H1 (cell line): Measurements from ENCODE around the gene LRRC23. TPM values are rescaled to one million over a fixed set of nuclear protein-coding genes. Genes with fewer than 3 reads are reported as not detected.

Experiments used
- CTCF ChIA-PET: fragments of 300-600 bp; sonication (Branson Sonifier 250); formaldehyde crosslinking; loops from one replicate; lab custom pipeline; 2021; ENCODE audit not compliant: partially characterized antibody; lab: Charles Lee
- POLR2A ChIA-PET: fragments of 300-600 bp; sonication (Branson Sonifier 250); formaldehyde crosslinking; loops from one replicate; lab custom pipeline; 2021; ENCODE audit warnings: inconsistent platforms; ENCODE audit not compliant: partially characterized antibody; lab: Charles Lee
- DNase-seq, 2 experiments: peaks; one replicate each; pipeline versions ENCODE4 v3.0.0 to v3.0.0-alpha.2; 2010 to 2022; ENCODE audit warnings: low spot score in 2 of 2, low read depth in 1 of 2, mixed read lengths in 1 of 2
- FAIRE-seq: peaks from 2 replicates; lab custom pipeline; 2011; peaks lifted over from hg19 to GRCh38; lab: Jason Lieb, UNC
- H2AFZ ChIP-seq: 2 replicates; pipeline ENCODE4 v1.8.1; 2012; ENCODE audit warnings: low read length, inconsistent platforms
- H2AK5ac ChIP-seq: 2 replicates; pipeline ENCODE4 v1.6.1; 2013; ENCODE audit warnings: low read depth, low read length
- H2BK120ac ChIP-seq: replicated peaks from 2 replicates; pipeline ENCODE3; 2013; ENCODE audit warnings: low read depth, low read length, inconsistent platforms
- H2BK12ac ChIP-seq: 2 replicates; pipeline ENCODE4 v1.6.1; 2013; ENCODE audit warnings: low read depth, low read length
- H2BK15ac ChIP-seq: 2 replicates; pipeline ENCODE4 v1.6.1; 2013; ENCODE audit warnings: low read length
- H2BK20ac ChIP-seq: 2 replicates; pipeline ENCODE4 v1.6.1; 2013; ENCODE audit warnings: low read length
- H2BK5ac ChIP-seq: 2 replicates; pipeline ENCODE4 v1.6.1; 2013; ENCODE audit warnings: low read depth, low read length
- H3K14ac ChIP-seq: 2 replicates; pipeline ENCODE4 v1.6.1; 2013; ENCODE audit warnings: inconsistent platforms; ENCODE audit not compliant: insufficient read length
- H3K18ac ChIP-seq: 2 replicates; pipeline ENCODE4 v1.6.1; 2013; ENCODE audit warnings: low read length; ENCODE audit errors: extremely low read depth
- H3K23ac ChIP-seq: 2 replicates; pipeline ENCODE4 v1.6.1; 2013; ENCODE audit warnings: inconsistent platforms; ENCODE audit not compliant: insufficient read length
- H3K23me2 ChIP-seq: 2 replicates; pipeline ENCODE4 v1.6.1; 2013; ENCODE audit warnings: low read depth, low read length
- H3K27ac ChIP-seq: 2 replicates; pipeline ENCODE4 v1.6.1; 2011; ENCODE audit warnings: low read depth, low read length, inconsistent platforms
- H3K27me3 ChIP-seq, 4 experiments: replicated peaks in 1 of 4; 1 replicate in 1 of 4; 2 replicates in 3 of 4; pipeline versions ENCODE4 v1.6.1 to v1.8.1; 2011 to 2013; ENCODE audit warnings: low read length in 3 of 4, mild to moderate bottlenecking in 3 of 4, inconsistent platforms in 2 of 4, mixed read lengths in 2 of 4, moderate library complexity in 1 of 4; ENCODE audit not compliant: control insufficient read depth in 3 of 4, insufficient read depth in 3 of 4; ENCODE audit errors: extremely low read depth in 1 of 4
- H3K36me3 ChIP-seq, 4 experiments: 2 replicates each; pipeline versions ENCODE4 v1.6.1 to v1.8.1; 2011 to 2013; ENCODE audit warnings: mild to moderate bottlenecking in 4 of 4, low read length in 3 of 4, moderate library complexity in 2 of 4, control low read depth in 1 of 4, inconsistent platforms in 1 of 4; ENCODE audit not compliant: insufficient read depth in 4 of 4, control insufficient read depth in 2 of 4
- H3K4ac ChIP-seq: replicated peaks from 2 replicates; pipeline ENCODE3; 2013; ENCODE audit warnings: low read length, low read depth, mixed read lengths, inconsistent platforms; ENCODE audit not compliant: insufficient read length
- H3K4me1 ChIP-seq, 4 experiments: replicated peaks in 1 of 4; 1 replicate in 1 of 4; 2 replicates in 3 of 4; pipeline versions ENCODE4 v1.6.1 to v1.8.1; 2011 to 2013; ENCODE audit warnings: low read length in 3 of 4, inconsistent platforms in 2 of 4, mixed read lengths in 1 of 4; ENCODE audit not compliant: insufficient read depth in 4 of 4, control insufficient read depth in 3 of 4
- H3K4me2 ChIP-seq, 2 experiments: 2 replicates each; pipeline versions ENCODE4 v1.6.1 to v1.8.1; 2011 to 2013; ENCODE audit warnings: low read depth in 2 of 2, low read length in 2 of 2, control low read depth in 1 of 2, inconsistent platforms in 1 of 2, mild to moderate bottlenecking in 1 of 2; ENCODE audit not compliant: insufficient read depth in 1 of 2
- H3K4me3 ChIP-seq, 4 experiments: fragments of 200-600, 300-600 bp in 1 of 4; sonication (generic), shearing (Covaris generic), sonication (Bioruptor Twin) in 1 of 4; 2 replicates each; pipeline versions ENCODE4 v1.5.1 to v1.8.1; 2011 to 2016; ENCODE audit warnings: low read length in 4 of 4, low read depth in 3 of 4, control low read depth in 2 of 4, inconsistent platforms in 2 of 4, mild to moderate bottlenecking in 2 of 4, mixed read lengths in 1 of 4, moderate library complexity in 1 of 4; ENCODE audit not compliant: insufficient read depth in 2 of 4; ENCODE audit errors: extremely low read depth in 1 of 4
- H3K56ac ChIP-seq: replicated peaks from 2 replicates; pipeline ENCODE3; 2013; ENCODE audit warnings: low read depth, mild to moderate bottlenecking, mixed read lengths, low read length, inconsistent platforms; ENCODE audit not compliant: insufficient read length
- H3K79me1 ChIP-seq: 2 replicates; pipeline ENCODE4 v1.6.1; 2013; ENCODE audit warnings: low read depth, low read length, control low read depth
- H3K79me2 ChIP-seq, 2 experiments: 2 replicates each; pipeline versions ENCODE4 v1.6.1 to v1.8.1; 2012 to 2013; ENCODE audit warnings: low read length in 2 of 2, mild to moderate bottlenecking in 2 of 2, inconsistent platforms in 1 of 2; ENCODE audit not compliant: insufficient read depth in 2 of 2, control insufficient read depth in 1 of 2
- H3K9ac ChIP-seq, 4 experiments: replicated peaks in 1 of 4; 1 replicate in 1 of 4; 2 replicates in 3 of 4; pipeline versions ENCODE4 v1.6.1 to v1.8.1; 2011 to 2013; ENCODE audit warnings: low read depth in 3 of 4, low read length in 3 of 4, control low read depth in 2 of 4, mild to moderate bottlenecking in 2 of 4, moderate library complexity in 2 of 4, inconsistent platforms in 1 of 4; ENCODE audit errors: extremely low read depth in 1 of 4
- H3K9me3 ChIP-seq, 2 experiments: 2 replicates each; pipeline versions ENCODE4 v1.6.1 to v1.8.1; 2012 to 2013; ENCODE audit warnings: mild to moderate bottlenecking in 2 of 2, moderate library complexity in 2 of 2, control low read depth in 1 of 2, inconsistent platforms in 1 of 2, low read depth in 1 of 2, low read length in 1 of 2, mixed read lengths in 1 of 2; ENCODE audit not compliant: insufficient read depth in 2 of 2
- H4K20me1 ChIP-seq, 2 experiments: replicated peaks in 1 of 2; 2 replicates each; pipeline versions ENCODE3 to v1.8.1; 2011 to 2013; ENCODE audit warnings: inconsistent platforms in 2 of 2, low read length in 2 of 2, mild to moderate bottlenecking in 1 of 2; ENCODE audit not compliant: insufficient read depth in 2 of 2, control insufficient read depth in 1 of 2
- H4K5ac ChIP-seq: 2 replicates; pipeline ENCODE4 v1.6.1; 2013; ENCODE audit warnings: low read length, low read depth, mixed read lengths, inconsistent platforms; ENCODE audit not compliant: insufficient read length
- H4K8ac ChIP-seq: 2 replicates; pipeline ENCODE4 v1.8.0; 2013; ENCODE audit warnings: mild to moderate bottlenecking, moderate library complexity, low read length, inconsistent platforms; ENCODE audit not compliant: insufficient read depth; ENCODE audit errors: extremely low read depth
- H4K91ac ChIP-seq: replicated peaks from 2 replicates; pipeline ENCODE3; 2013; ENCODE audit warnings: low read length, mixed read lengths, inconsistent platforms; ENCODE audit not compliant: insufficient read length
- CBX5 ChIP-seq: fragments of 300-800, 300-1000 bp; sonication (generic); IDR thresholded peaks from 2 replicates; pipeline ENCODE4 v1.7.1; 2016; ENCODE audit warnings: antibody characterized with exemption, low read length, low read depth
- CTBP2 ChIP-seq: IDR thresholded peaks from 2 replicates; pipeline ENCODE4 v1.7.0; 2011; ENCODE audit warnings: borderline replicate concordance, mild to moderate bottlenecking, moderate library complexity, mixed read lengths, low read length; ENCODE audit not compliant: insufficient read depth, insufficient read length
- JUND ChIP-seq: IDR thresholded peaks from 2 replicates; pipeline ENCODE4 v1.6.1; 2011; ENCODE audit warnings: mild to moderate bottlenecking, improper control_type of control experiment, low read length
- KDM1A ChIP-seq: fragments of 200-600, 300-600 bp; sonication (generic); IDR thresholded peaks from 2 replicates; pipeline ENCODE4 v1.7.1; 2016; ENCODE audit warnings: mild to moderate bottlenecking, low read length, borderline replicate concordance
- SP2 ChIP-seq: IDR thresholded peaks from 2 replicates; pipeline ENCODE4 v1.6.1; 2012; ENCODE audit warnings: mild to moderate bottlenecking, low read length, inconsistent platforms
- TAF7 ChIP-seq: optimal IDR thresholded peaks from 2 replicates; pipeline ENCODE3; 2011; ENCODE audit warnings: low read depth, mild to moderate bottlenecking, inconsistent platforms, low read length, moderate library complexity, borderline replicate concordance
- WGBS, 2 experiments: shearing (Covaris generic) in 1 of 2; methylation state at CpG; one replicate each; pipeline versions ENCODE4 v1.1.6 to v1.1.7; 2013 to 2015; ENCODE audit warnings: low lambda C conversion rate in 2 of 2, mixed read lengths in 2 of 2, inconsistent platforms in 1 of 2, low coverage in 1 of 2, missing lambda C conversion rate in 1 of 2; ENCODE audit not compliant: insufficient replicate concordance in 2 of 2, insufficient coverage in 1 of 2, insufficient read length in 1 of 2; ENCODE audit errors: extremely low coverage in 1 of 2, missing lambda C conversion rate in 1 of 2; 5-methylcytosine and 5-hydroxymethylcytosine counted together
- polyA plus RNA-seq, 7 experiments: library from polyadenylated mRNA; depleted of rRNA in 3 of 7; stranded (reverse) in 5 of 7; unstranded in 2 of 7; fragments of >200 nt in 5 of 7; fragments of 200-250 nt in 2 of 7; gene quantifications; 1 replicate in 5 of 7; 2 replicates in 1 of 7; 4 replicates in 1 of 7; pipeline versions ENCODE4 v1.2.1 to v1.2.3, GENCODE V29; 2011 to 2013; ENCODE audit warnings: missing spikeins in 2 of 7, mixed read lengths in 2 of 7
- total RNA-seq: library from RNA; stranded (reverse); fragmentation: NEBNext Ultra II Directional; extraction: Animal tissue kit (Norgen Biotek cat#: 25700); gene quantifications from 2 replicates; pipeline ENCODE4 v1.2.1, GENCODE V29; 2021
- TF ChIP-seq, protein P1 (sequence below), 3 experiments: IDR thresholded peaks; 1 replicate in 2 of 3; 2 replicates in 1 of 3; pipeline versions ENCODE4 v1.5.1 to v1.6.1; 2011; ENCODE audit warnings: low read length in 3 of 3, mild to moderate bottlenecking in 3 of 3, inconsistent platforms in 2 of 3, low read depth in 1 of 3, moderate library complexity in 1 of 3; ENCODE audit not compliant: insufficient read depth in 1 of 3; ENCODE audit errors: control extremely low read depth in 1 of 3

Gene LRRC23
- total and polyA plus RNA-seq, 2 of the 8 experiments (the other 6 are each of a cell fraction or from before 2014, with no cell fraction given) = 2.5 to 3.6 TPM

DNA sequence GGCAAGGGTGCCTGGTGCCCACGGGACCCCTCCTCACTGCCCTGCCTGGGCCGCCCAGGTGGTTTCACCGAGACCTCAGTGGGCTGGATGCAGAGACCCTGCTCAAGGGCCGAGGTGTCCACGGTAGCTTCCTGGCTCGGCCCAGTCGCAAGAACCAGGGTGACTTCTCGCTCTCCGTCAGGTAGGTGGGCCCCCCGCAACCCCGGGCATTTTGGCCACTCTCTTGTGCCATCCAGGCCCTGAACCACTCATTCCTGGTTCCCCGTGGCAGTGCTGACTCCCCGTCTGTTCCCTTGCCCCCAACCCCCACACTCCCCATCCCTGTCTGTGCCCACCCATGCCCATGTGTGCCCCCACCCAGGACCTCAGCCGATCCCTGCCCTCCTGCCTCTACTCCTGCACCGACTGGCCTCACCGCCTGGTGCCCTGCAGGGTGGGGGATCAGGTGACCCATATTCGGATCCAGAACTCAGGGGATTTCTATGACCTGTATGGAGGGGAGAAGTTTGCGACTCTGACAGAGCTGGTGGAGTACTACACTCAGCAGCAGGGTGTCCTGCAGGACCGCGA is 47.0 kb downstream of the LRRC23 start:
- Histone ChIP-seq H2BK12ac (0 out of 2 replicates have a peak overlapping the region, but pooled peaks have one; percentile 17), H4K5ac (no peak overlapping the region), H2BK120ac (no peak overlapping the region), H2BK20ac (no peak overlapping the region), H3K4me2 (no peak overlapping the region), H2BK15ac (no peak overlapping the region), H4K91ac (no peak overlapping the region), H3K56ac (no peak overlapping the region), H3K27ac (no peak overlapping the region), H2BK5ac (peak overlapping the region; percentile 52; the same call in 1 of the 2 replicates), H3K9ac (no peak overlapping the region), H2AFZ (no peak overlapping the region), H3K23me2 (peaks cover 4% of the 10 kb centered on the region), H3K4me1 (peaks cover 0 to 18% (median 10%) of the 10 kb centered on the region in 4 experiments; a peak in 6 of 7 replicates), H3K36me3 (no peaks in the 10 kb centered on the region), H3K79me1 (peaks cover 5% of the 10 kb centered on the region), H2AK5ac (no peak overlapping the region), H3K4ac (no peak overlapping the region), H3K4me3 (no peak overlapping the region), H4K20me1 (no peaks in the 10 kb centered on the region), H3K79me2 (no peaks in the 10 kb centered on the region; a peak in 1 of 4 replicates), H3K14ac (no peak overlapping the region), H3K23ac (no peak overlapping the region), H4K8ac (0 out of 2 replicates have a peak overlapping the region, but pooled peaks have one; percentile 14), H3K18ac (no peak overlapping the region), H3K9me3 (no peaks in the 10 kb centered on the region), H3K27me3 (no peaks in the 10 kb centered on the region)
- no peak for TF ChIP-seq CBX5
- TF ChIP-seq, protein P1, sequence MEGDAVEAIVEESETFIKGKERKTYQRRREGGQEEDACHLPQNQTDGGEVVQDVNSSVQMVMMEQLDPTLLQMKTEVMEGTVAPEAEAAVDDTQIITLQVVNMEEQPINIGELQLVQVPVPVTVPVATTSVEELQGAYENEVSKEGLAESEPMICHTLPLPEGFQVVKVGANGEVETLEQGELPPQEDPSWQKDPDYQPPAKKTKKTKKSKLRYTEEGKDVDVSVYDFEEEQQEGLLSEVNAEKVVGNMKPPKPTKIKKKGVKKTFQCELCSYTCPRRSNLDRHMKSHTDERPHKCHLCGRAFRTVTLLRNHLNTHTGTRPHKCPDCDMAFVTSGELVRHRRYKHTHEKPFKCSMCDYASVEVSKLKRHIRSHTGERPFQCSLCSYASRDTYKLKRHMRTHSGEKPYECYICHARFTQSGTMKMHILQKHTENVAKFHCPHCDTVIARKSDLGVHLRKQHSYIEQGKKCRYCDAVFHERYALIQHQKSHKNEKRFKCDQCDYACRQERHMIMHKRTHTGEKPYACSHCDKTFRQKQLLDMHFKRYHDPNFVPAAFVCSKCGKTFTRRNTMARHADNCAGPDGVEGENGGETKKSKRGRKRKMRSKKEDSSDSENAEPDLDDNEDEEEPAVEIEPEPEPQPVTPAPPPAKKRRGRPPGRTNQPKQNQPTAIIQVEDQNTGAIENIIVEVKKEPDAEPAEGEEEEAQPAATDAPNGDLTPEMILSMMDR (IDR thresholded peaks at IDR 0.05; ENCODE audit: control extremely low read depth in 1 of 3, insufficient read depth in 1 of 3, low read depth in 1 of 3, low read length in 3 of 3) = no peak
- no peak for TF ChIP-seq KDM1A
- TF ChIP-seq TAF7 = no peak
- no peak for TF ChIP-seq SP2
- TF ChIP-seq CTBP2 = no peak
- TF ChIP-seq JUND = no peak
- POLR2A ChIA-PET = interaction anchor here (2.2 to 44.0 kb wide), 5 partner anchors 9 to 82 kb away, joined by 8 to 1596 read pairs (median 21); partner anchors contain the start of genes ATN1, C12orf57, EMG1 and ENO2
- DNase-seq (no peak), FAIRE-seq (no peak)
- 87% methylated on average over 20 of the region's 20 CpGs; no CpG with 5 or more reads in 1 of the 2 experiments for WGBS, 2 experiments
- CTCF ChIA-PET = interaction anchor here (0.8 to 2.9 kb wide), 8 partner anchors 10 to 189 kb away, joined by 3 to 35 read pairs (median 4); no protein-coding TSS in a partner anchor
